Activated CD4-positive, CD25-positive, alpha-beta regulatory T cell treated with anti-CD3 and anti-CD28 coated beads, Interleukin-2, amount 50 U/mL, for 72 hours (primary cell): ENCODE data around the gene ZMYM2.
"Not testable (repeated sequence)": the region's sequence is repeated elsewhere in the genome, so short reads cannot be mapped to it uniquely, and the experiment has no call there.

Source experiments
- DNase-seq: peaks from one replicate; pipeline ENCODE4 v3.0.0; 2021

ZMYM2 gene

DNA sequence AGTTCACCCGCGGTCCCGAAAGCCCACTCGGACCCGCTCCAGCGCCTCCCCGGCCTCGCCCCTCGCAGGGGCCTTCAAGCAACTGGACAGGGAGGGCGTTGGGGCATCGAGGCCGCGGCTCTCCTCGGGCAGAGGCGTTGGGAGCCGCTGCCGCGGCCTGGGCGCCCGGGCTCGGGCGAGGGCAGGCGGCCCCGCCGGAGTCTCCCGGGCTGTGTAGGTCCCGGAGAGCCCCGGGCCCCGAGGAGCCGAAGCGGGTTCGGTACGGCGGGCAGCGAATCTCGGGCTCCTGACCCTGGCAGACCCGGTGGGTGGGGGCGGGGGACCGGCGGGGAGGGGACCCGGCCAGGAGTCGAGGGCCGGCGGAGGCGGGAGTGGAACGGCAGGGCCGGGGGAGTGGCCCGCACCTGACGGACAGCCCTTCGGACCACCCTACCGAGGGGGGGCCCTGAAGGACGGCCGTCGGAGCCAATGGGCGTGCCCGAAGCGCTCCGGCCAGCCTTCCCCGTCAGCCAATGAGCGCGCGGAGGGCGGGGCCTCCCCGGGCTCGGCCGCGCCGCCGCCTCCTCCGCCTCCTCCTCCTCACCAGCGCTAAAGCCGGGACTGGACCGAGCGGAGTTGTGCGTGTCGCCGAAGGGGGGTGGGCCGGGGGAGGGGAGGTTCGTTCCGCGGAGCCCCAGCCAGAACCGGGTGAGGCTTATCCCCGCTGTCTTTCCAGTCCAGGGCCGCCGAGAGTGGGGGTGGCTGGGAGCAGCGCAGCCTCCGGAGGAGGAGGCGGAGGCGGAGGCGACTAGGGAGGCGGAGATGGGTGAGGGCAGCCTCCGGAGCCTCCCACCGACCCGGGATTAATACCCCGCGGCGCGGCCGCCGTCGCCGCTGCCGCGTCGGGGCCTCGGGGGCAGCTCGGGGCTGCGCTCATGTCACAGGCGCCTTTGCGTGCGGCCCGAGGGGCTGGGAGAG lies at the start of gene ZMYM2:
Gene ZMYM2, plus strand, starts transcription at position 573 of the 957 bp plus-strand sequence. CDS start 34,346 bp downstream, outside the sequence.
- peak; percentile 99 for DNase-seq

DNA sequence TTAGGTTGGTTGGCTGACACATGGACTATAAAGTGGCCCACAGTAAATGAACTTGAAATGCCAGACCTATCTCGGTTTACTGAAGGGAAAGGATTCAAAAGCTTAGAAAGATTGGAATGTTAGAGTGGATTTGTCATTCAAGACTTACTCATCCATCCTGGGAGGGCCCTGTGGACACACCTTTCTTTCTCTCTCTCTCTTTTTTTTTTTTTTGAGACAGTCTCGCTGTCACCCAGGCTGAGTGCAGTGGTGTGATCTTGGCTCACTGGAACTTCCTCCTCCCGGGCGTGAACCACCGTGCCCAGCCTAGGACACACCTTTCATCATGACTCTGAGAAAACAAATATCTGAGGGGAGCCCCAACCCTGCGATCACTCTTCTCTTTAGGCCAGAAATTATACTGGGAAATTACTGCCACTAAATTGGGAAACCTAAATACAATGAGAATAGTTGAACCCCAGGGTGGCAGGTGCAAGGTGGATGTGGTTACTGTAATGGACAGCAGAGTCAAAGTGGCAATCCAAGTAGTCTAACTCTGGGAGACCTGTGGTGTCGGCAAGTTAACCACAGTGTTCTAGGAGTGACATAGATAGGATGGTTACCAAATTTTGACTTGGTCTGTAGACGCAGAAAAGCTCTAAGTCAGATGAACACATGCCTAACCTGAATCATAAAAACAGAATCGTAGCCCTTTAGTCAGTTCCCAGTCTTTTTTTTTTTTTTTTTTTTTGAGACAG lies 48.0 kb upstream of the ZMYM2 start:
- DNase-seq, result no peak

DNA sequence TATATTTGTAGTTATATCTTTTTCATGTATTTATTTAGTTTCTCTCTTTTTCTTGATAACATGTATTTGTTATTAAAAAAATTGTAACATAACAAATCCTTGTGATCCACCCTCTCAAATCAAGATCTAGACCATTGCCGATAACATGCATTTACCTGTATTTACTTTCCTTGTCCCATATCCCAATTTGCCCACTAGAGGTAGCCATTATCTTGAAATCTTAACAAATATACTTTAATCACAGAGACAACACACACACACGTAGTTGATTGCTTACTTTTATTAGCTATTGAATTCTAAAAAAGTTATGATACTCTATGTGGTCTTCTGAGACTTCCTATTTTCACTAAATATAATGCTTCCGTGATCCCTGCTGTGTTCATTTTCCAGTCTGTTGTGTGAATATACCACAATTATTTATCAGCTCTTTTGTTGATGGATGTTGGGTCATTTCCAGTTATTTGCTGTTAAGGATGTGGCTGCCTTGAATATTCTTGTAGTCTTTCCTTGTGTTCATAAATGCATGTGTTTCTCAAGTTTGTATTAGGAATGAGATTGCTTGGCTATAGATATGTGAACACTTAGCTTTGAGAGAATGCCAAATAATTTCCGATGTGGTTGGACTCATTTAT lies 31.3 kb upstream of the ZMYM2 start:
- no peak for DNase-seq

DNA sequence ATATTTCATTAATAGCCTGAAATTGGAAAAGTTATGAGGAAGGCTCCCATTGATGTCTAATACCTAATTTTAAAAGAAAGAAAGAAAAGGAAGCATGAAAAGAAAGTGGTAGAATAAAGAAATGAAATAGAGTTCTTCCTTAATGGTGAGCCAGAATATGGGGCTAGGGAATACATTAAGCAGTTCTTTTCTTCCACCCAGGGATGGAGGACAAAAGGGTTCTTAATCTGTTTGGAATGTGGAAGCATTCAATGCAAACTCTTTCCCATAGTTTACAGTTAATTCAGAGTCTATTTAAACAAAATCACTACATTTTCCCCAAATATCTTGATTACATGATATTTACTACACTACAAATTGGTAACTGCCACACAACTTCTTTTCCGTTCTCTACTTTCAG lies 18.4 kb upstream of the ZMYM2 start:
- no peak for DNase-seq

DNA sequence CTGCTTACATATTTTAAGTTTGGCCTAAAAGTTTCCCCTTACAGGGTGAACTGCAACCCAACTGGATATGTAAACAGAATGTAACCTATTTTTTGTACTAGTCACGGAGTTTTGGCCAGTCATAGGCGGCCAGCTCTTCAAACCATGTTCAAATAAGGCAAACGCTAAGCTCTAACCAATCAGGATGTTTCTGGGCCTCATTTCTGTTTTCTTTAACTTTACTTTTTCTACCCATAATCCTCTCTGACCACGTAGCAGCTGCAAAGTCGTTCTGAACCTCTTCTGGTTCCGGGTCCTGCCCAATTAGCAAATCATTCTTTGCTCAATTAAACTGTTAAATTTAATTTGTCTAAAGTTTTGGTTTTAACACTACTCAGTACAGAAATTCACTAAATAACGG lies 8.2 kb upstream of the ZMYM2 start:
- DNase-seq, result no peak

DNA sequence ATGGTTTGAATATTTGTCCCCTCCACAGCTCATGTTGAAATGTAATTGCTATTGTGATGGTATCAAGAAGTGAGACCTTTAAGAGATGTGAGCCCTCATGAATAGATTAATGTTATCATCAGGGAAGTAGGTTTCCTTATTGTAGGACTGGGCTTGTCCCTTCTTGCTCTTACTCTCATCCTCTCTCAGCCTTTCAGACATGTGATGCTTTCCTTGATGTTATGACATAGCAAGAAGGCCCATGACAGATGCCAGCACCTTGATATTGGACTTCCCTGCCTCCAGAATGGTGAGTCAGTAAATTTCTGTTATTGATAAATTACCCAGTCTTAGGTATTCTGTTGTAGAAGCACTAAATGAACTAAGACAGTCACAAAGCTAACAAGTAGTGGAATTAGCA lies 5.7 kb upstream of the ZMYM2 start:
- no peak for DNase-seq

DNA sequence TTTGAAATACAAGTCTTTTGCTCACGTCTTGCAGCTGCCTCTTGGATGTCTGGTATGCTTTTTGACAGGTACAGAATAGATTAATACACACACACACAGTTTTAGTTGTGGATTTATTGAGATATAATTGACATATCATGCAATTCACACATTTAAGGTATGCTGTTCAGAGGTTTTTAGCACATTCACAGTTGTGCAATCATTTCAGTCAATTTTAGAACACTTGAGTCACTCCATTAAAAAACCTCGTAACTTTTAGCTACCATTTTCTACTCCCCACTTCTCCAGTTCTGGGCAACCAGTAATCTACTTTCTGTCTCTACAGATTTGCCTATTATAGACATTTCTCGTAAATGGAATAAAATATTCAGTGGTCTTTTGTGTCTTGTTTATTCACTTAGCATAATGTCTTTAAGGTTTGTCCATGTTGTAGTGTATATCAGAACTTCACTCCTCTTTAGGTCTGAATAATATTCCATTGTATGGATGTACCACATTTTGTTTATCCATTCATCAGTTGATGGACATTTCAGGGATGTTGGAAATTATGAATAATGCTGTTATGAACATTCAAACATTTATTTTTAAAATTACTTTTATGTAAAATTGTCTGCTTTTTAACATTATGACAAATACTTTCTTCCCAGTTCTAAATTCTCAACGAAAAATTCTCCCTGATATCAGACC lies 2.5 kb upstream of the ZMYM2 start:
- DNase-seq, result no peak

DNA sequence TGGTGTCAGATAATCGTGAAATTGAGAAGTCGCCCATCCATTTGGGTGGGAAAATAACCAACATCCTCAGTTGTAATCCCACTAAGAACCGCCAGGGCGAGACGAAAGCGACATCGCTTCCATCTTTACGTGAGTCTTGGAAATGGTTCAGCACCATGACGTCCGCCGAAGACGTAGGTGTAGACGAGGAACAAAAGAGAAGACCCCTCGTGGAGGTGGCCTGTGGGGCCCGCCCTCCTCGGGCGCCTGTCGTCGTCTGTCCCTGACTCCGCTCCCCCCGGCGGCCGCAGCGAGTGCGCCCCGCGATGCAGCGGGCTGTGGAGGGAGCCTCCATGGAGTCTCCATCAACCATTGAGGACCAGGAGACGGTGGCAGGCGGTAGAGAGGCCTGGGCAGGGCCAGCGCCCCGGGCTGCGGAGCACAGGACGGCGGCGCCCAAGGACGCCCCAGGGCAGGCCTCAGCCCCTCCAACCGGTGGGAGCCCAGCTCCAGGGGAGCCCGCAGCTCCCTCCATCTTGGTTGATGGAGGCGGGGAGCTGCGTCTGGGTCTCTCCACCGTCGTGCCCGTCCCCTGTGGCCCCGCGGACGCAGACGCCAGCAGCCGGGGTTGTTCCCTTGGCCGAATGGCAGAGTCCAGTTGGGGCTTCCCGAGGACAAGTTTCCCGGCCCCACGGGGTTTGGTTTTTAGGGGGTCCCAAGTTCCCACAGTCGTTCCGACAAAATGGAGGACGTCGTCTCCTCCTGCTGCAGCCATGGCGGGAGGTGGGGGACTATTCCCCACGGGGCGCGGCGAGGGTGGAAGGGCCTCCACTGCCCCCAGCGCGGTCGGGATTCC lies 990 bp upstream of the ZMYM2 start:
- DNase-seq, result peak; percentile 74

DNA sequence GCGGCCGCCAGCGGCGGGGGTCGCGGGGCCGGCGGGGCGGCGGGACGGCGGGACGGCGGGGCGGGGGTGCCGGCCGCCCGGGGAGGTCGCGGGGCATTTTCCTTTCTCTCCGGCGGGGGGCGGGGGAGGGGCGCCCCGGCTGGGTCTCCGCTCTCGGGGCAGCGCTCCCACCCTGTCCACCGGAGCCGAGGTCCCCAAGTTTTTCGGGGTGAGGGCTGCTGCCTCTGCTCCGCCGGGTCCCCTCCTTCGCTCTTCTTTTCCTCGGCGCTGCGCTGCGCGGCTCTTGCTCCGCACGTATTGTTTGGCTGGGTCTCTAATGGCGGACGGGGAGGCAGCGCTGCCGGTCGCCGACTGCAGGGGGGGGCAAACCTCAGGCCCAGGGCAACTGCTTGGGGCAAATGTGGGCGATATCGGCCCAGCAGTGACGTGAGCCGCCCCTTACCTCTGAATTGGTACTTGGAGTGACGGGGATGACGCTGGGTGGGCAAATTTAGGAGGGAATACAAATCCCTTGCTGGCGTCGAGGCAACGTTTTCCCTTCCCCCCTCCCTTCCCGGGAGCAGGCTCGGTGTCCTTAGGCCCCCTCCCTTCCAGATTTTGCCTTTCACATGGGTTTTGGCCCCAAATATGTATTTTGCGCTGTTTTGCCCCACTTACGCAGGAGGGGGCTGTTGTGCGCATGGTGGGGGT lies 759 bp downstream of the ZMYM2 start:
- peak; percentile 68 for DNase-seq

DNA sequence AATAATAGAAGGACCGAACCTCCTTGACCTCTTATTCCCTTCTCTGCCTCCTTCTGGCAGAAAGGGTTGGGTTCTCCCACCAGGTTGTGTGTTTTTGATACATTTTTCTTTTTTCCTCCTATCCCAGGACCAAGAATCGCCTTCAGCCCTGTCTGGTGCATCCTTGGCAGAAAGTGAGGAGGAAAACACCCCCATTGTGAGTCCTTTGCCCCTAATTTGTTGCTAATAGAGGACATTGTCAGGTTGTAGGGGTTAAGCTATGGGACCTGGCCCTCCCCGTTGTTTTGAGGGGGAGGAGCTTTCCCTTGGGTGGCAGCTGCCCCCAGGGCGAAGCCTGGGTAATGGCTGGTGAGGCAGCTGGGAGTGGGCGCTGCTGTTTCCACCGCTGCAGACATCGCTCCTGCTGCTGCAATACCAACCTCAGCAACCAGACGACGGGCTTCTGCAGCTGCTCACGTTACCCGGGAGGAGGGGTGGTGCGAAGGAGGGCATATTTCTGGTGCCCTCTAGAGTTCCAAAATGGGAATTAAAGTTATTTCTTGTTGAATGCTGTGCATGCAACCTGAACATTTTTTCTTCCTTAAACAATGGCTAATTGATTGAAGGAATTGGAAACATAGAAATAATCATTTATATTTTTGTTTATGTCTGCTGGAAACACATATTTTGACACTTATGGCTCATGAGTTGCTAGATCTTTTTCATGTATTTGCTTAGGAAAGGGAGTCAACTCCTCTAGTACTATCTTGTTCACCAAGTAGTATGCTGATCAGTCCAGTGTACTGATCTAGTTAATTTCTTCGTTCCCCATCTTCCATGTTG lies 1.5 kb downstream of the ZMYM2 start:
- peak; percentile 75 for DNase-seq

DNA sequence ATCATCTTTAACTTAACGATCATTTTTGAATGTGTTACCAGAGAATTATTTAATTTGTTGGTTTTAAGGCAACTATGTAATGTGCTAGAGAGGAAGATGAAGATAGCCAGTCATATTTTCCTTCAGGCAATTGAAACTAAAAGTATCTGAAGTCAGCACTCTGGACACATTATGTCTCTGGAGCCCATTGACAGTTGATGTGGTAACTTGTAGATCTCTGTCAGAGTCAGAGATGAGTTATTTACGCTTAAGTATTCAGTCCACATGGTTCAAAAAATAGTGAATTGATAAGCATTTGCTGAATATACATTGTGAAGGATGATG lies 2.1 kb downstream of the ZMYM2 start:
- DNase-seq, result no peak

DNA sequence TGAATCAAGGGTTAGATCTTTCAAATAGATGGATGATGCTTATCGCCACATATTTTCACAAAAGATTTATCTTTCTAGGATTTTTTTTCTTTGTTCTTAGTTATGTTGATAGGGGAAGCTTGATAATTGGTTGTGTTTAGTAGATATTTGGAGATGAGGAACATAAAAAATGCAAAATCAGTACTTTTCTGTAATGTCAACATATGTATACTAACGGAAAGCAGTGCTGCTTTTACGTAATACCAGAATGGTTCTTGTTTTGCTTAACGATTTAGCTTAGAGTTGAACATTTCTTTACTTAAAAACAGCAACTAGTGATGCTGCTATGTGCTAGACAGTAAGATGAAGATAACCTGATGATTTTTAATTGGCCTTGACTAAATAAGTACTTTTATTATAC lies 3.0 kb downstream of the ZMYM2 start:
- no peak for DNase-seq

DNA sequence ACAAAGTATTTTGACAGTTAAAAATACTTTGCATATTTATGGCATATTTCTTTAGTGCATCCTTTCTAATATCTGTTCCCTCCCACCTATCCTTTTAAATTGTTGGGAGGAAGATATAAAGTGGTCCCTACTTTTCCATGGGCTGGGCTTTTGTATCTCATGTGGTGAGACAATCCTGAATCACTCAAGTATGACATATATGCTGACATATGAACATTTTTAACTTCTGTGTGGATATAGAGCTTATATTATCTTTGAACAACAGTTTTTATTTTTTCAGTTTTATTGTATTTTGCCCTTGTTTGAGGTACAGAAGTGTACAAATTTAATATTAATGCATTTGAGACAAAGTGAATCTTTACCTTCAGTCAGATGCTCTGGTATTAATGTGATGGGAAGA lies 3.4 kb downstream of the ZMYM2 start:
- DNase-seq, result no peak

DNA sequence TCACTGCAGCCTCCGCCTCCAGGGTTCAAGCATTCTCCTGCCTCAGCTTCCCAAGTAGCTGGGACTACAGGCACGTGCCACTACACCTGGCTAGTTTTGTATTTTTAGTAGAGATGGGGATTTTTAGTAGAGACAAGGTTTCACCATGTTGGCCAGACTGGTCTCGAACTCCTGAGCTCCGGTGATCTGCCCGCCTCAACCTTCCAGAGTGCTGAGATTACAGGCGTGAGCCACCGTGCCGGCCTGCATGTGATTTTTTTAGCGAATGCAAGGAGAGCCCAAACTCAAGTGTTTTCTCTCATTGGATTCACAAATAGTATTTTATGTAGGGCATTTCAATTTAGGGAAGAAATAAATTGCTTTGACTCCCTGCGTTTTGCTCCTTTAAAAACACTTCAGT lies 4.4 kb downstream of the ZMYM2 start:
- no peak for DNase-seq

DNA sequence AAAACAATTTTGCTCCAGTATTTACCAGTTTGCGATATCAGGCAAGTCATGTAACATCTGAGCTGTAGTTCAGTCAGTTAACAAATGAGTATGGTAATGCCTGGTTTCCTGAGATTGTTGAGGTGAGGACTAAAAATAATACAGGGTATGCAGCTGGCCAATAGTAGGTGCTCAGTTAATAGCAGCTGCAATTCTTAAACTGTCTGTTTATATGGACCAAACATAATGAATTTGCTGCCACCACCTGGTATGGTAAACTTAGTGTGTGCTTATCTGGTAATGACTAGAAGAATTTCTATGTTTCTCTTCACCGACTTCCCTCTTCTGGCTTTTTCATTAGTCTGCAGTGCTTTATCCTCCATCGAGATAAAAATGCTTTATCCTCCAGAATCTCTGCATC lies 9.1 kb downstream of the ZMYM2 start:
- no peak for DNase-seq

DNA sequence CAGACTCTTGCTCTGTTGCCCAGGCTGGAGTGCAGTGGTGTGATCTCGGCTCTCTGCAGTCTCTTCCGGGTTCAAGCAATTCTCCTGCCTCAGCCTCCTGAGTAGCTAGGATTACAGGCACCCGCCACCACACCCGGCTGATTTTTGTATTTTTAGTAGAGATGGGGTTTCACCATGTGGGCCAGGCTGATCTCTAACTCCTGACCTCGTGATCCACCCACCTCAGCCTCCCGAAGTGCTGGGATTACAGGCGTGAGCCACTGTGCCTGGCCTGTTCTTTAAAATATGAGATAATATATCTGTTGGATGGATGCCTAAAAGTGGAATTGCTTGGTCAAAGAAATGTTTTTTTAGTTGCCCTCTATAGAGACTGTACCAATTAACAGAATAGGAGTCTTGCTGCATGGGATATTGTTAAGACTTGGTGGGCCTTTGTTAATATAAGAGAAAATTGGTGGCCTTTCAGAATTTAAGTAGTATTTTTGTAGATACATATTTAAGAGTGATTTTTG lies 16.0 kb downstream of the ZMYM2 start:
- DNase-seq, result not testable (repeated sequence)

DNA sequence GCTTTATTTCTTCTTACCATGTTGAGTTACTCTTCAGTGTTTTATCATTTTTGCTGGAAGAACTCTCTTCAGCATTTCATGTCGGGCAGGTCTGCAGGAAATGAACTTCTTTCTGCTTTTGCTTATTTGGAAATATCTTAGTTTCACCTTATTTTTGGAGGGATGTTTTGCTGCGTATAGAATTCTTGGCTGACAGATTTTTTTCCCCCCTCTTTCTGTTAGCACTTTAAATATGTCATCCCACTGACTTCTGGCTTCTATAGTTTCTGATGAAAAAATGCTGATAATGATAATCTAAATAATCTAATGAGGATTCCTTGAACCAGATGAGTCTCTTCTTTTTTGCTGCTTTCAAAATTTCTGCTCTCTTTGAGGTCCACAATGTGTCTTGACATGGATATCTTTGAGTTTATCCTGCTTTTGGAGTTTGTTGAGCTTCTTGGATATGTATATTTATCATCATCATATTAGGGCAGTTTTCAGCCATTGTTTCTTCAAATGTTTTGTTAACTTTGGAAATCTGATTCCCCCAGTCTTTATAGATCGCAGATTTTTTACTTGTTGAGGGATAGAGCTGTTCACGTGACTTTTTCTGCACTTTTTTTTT lies 20.4 kb downstream of the ZMYM2 start:
- DNase-seq, result no peak

DNA sequence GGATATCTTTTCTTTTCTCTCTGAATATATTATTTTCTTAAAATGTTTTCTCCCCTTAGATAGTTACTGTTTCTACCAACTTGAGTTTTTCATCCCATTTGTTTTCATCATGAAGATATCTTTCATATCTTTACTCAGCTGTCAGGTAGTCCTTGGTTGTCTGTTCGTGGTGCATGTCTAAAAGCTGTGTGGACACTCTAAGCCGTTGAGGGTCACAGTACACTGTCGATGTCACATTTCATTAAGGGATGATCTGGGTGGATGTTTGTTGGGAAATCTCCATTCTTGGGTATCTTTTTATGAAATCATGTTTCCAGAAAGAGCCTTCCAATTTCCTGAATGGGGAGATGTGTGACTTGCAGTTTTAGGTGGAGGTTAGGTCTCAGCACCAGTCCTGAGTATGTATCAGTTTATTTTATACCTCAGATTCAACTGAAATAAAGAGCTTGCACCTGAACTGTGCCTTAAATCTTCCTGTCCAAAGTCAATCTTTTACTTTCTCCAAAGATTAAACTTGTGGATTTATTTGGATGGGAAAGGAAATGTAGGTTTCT lies 23.2 kb downstream of the ZMYM2 start:
- DNase-seq, result no peak

DNA sequence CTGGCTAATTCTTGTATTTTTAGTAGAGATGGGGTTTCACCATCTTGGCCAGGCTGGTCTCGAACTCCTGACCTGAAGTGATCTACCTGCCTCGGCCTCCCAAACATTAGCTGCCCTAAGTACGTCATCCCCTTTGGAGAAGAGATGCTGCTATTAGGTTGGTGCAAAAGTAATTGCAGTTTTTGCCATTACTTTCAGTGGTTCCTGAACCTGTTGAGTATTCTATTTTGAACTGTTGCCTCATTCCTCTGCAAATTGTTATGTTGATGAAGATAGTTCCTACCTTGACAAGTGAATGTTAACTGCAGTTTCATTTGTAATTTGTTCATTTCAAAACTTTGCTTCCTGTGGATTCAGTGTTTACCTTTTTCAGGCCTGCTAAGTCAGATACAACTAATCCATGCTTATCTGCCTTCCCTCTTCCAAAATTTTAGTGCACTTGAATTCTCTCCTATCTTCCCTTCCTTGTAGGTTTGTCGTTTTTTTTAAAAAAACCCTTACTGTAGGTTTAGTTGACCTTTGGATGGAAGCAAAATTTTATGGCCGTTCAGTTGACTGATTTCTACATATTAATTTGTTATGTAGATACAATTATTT lies 24.0 kb downstream of the ZMYM2 start:
- DNase-seq, result no peak
